ENCODE data around the gene PARP14.
"Not testable (repeated sequence)": the region's sequence is repeated elsewhere in the genome, so short reads cannot be mapped to it uniquely, and the experiment has no call there.

PARP14 gene

GRCh38 chr3:122668930-122669730 lies 11.5 kb upstream of the PARP14 start:
- H3K9me3 Mint-ChIP-seq = no peaks in the 10 kb centered on the region
- peak overlapping the region; percentile 34 for H3K4me3 Mint-ChIP-seq
- peaks cover 2% of the 10 kb centered on the region for H3K36me3 Mint-ChIP-seq
- H3K27me3 Mint-ChIP-seq = no peaks in the 10 kb centered on the region
- peak overlapping the region; percentile 89 for H3K27ac Mint-ChIP-seq
- H3K4me1 Mint-ChIP-seq = peaks cover 15% of the 10 kb centered on the region

- Mint-ChIP-seq H3K4me3 (no peak overlapping the region), H3K4me1 (peaks cover 15% of the 10 kb centered on the region), H3K36me3 (no peaks in the 10 kb centered on the region), H3K9me3 (no peaks in the 10 kb centered on the region), H3K27me3 (no peaks in the 10 kb centered on the region), H3K27ac (no peak overlapping the region)
Measured at GRCh38 chr3:122671553-122671952, 9.1 kb upstream of the PARP14 start.

- Mint-ChIP-seq H3K4me1 (peaks cover 21% of the 10 kb centered on the region), H3K27ac (no peak overlapping the region), H3K4me3 (no peak overlapping the region), H3K9me3 (no peaks in the 10 kb centered on the region), H3K27me3 (no peaks in the 10 kb centered on the region), H3K36me3 (no peaks in the 10 kb centered on the region)
Measured at GRCh38 chr3:122674339-122674738, 6.3 kb upstream of the PARP14 start.

- Mint-ChIP-seq H3K27ac (no peak overlapping the region), H3K9me3 (no peaks in the 10 kb centered on the region), H3K4me3 (no peak overlapping the region), H3K4me1 (peaks cover 33% of the 10 kb centered on the region), H3K27me3 (no peaks in the 10 kb centered on the region), H3K36me3 (peaks cover 6% of the 10 kb centered on the region)
Measured at GRCh38 chr3:122676759-122677158, 3.9 kb upstream of the PARP14 start.

GRCh38 chr3:122677216-122677615 lies 3.4 kb upstream of the PARP14 start:
- H3K4me1 Mint-ChIP-seq = peaks cover 37% of the 10 kb centered on the region
- no peak overlapping the region for H3K27ac Mint-ChIP-seq
- H3K36me3 Mint-ChIP-seq = peaks cover 6% of the 10 kb centered on the region
- no peaks in the 10 kb centered on the region for H3K9me3 Mint-ChIP-seq
- no peak overlapping the region for H3K4me3 Mint-ChIP-seq
- H3K27me3 Mint-ChIP-seq = no peaks in the 10 kb centered on the region

- no peaks in the 10 kb centered on the region for H3K27me3 Mint-ChIP-seq
- peak overlapping the region; percentile 11 for H3K4me3 Mint-ChIP-seq
- peaks cover 6% of the 10 kb centered on the region for H3K36me3 Mint-ChIP-seq
- peaks cover 50% of the 10 kb centered on the region for H3K4me1 Mint-ChIP-seq
- H3K9me3 Mint-ChIP-seq = no peaks in the 10 kb centered on the region
- no peak overlapping the region for H3K27ac Mint-ChIP-seq
Measured at GRCh38 chr3:122678506-122678905, 2.1 kb upstream of the PARP14 start.

GRCh38 chr3:122679085-122679881 lies 1.4 kb upstream of the PARP14 start:
- Mint-ChIP-seq H3K27me3 (no peaks in the 10 kb centered on the region), H3K4me3 (peak overlapping the region; percentile 97), H3K9me3 (no peaks in the 10 kb centered on the region), H3K27ac (peak overlapping the region; percentile 99), H3K4me1 (peaks cover 58% of the 10 kb centered on the region), H3K36me3 (peaks cover 6% of the 10 kb centered on the region)

GRCh38 chr3:122679882-122680474 lies 661 bp upstream of the PARP14 start:
- Mint-ChIP-seq H3K4me3 (peak overlapping the region; percentile 97), H3K27me3 (no peaks in the 10 kb centered on the region), H3K9me3 (no peaks in the 10 kb centered on the region), H3K36me3 (peaks cover 11% of the 10 kb centered on the region), H3K27ac (peak overlapping the region; percentile 99), H3K4me1 (peaks cover 65% of the 10 kb centered on the region)

GRCh38 chr3:122681284-122681973 lies 790 bp downstream of the PARP14 start:
- H3K27me3 Mint-ChIP-seq = no peaks in the 10 kb centered on the region
- peak overlapping the region; percentile 97 for H3K4me3 Mint-ChIP-seq
- H3K9me3 Mint-ChIP-seq = no peaks in the 10 kb centered on the region
- peaks cover 14% of the 10 kb centered on the region for H3K36me3 Mint-ChIP-seq
- H3K27ac Mint-ChIP-seq = peak overlapping the region; percentile 98
- H3K4me1 Mint-ChIP-seq = peaks cover 68% of the 10 kb centered on the region

GRCh38 chr3:122681974-122682409 lies 1.4 kb downstream of the PARP14 start:
- Mint-ChIP-seq H3K27me3 (no peaks in the 10 kb centered on the region), H3K9me3 (no peaks in the 10 kb centered on the region), H3K27ac (peak overlapping the region; percentile 98), H3K4me1 (peaks cover 73% of the 10 kb centered on the region), H3K4me3 (peak overlapping the region; percentile 97), H3K36me3 (peaks cover 19% of the 10 kb centered on the region)

GRCh38 chr3:122682778-122683411 lies 2.3 kb downstream of the PARP14 start:
- H3K9me3 Mint-ChIP-seq, H3K27me3 Mint-ChIP-seq: not testable (repeated sequence)
- Mint-ChIP-seq H3K4me1 (peaks cover 82% of the 10 kb centered on the region), H3K36me3 (peaks cover 23% of the 10 kb centered on the region), H3K27ac (peak overlapping the region; percentile 85), H3K4me3 (peak overlapping the region; percentile 97)

- peak overlapping the region; percentile 66 for H3K27ac Mint-ChIP-seq
- peaks cover 44% of the 10 kb centered on the region for H3K4me1 Mint-ChIP-seq
- no peaks in the 10 kb centered on the region for H3K27me3 Mint-ChIP-seq
- peaks cover 34% of the 10 kb centered on the region for H3K36me3 Mint-ChIP-seq
- H3K4me3 Mint-ChIP-seq = no peak overlapping the region
- no peaks in the 10 kb centered on the region for H3K9me3 Mint-ChIP-seq
Measured at GRCh38 chr3:122687298-122687697, 6.7 kb downstream of the PARP14 start.

- Mint-ChIP-seq H3K36me3 (peaks cover 43% of the 10 kb centered on the region), H3K27ac (no peak overlapping the region), H3K27me3 (no peaks in the 10 kb centered on the region), H3K9me3 (no peaks in the 10 kb centered on the region), H3K4me1 (peaks cover 27% of the 10 kb centered on the region), H3K4me3 (no peak overlapping the region)
Measured at GRCh38 chr3:122688996-122689395, 8.4 kb downstream of the PARP14 start.

GRCh38 chr3:122689587-122689986 lies 8.9 kb downstream of the PARP14 start:
- Mint-ChIP-seq H3K27me3 (no peaks in the 10 kb centered on the region), H3K9me3 (no peaks in the 10 kb centered on the region), H3K36me3 (peaks cover 43% of the 10 kb centered on the region), H3K27ac (peak overlapping the region; percentile 9), H3K4me3 (no peak overlapping the region), H3K4me1 (peaks cover 21% of the 10 kb centered on the region)

GRCh38 chr3:122690096-122690495 lies 9.5 kb downstream of the PARP14 start:
- H3K27ac Mint-ChIP-seq = no peak overlapping the region
- no peak overlapping the region for H3K4me3 Mint-ChIP-seq
- no peaks in the 10 kb centered on the region for H3K9me3 Mint-ChIP-seq
- no peaks in the 10 kb centered on the region for H3K27me3 Mint-ChIP-seq
- peaks cover 21% of the 10 kb centered on the region for H3K4me1 Mint-ChIP-seq
- peaks cover 44% of the 10 kb centered on the region for H3K36me3 Mint-ChIP-seq
